SJSA1 (cell line): ENCODE measurements around the gene ACVRL1. TPM values are rescaled to one million over a fixed set of nuclear protein-coding genes. Genes with fewer than 3 reads are reported as not detected.
"Not testable (repeated sequence)": the region's sequence is repeated elsewhere in the genome, so short reads cannot be mapped to it uniquely, and the experiment has no call there.

ENCODE experiments used
- DNase-seq, 2 experiments: peaks; one replicate each; pipeline ENCODE4 v3.0.0-alpha.2; 2015 to 2020; ENCODE audit warnings: low spot score in 2 of 2, low read depth in 1 of 2
- H3K27ac ChIP-seq: fragments of 250-450 bp; sonication (Bioruptor Pico); 2 replicates; pipeline ENCODE4 v1.5.1; 2020; ENCODE audit warnings: mild to moderate bottlenecking, moderate library complexity
- H3K27me3 ChIP-seq: fragments of 250-450 bp; sonication (Bioruptor Pico); replicated peaks from 2 replicates; pipeline ENCODE4 v1.5.1; 2020; ENCODE audit warnings: mild to moderate bottlenecking, moderate library complexity
- H3K36me3 ChIP-seq: fragments of 250-450 bp; sonication (Bioruptor Pico); 2 replicates; pipeline ENCODE4 v1.5.1; 2020; ENCODE audit warnings: mild to moderate bottlenecking
- H3K4me1 ChIP-seq: fragments of 250-450 bp; sonication (Bioruptor Pico); replicated peaks from 2 replicates; pipeline ENCODE4 v1.6.1; 2021; ENCODE audit warnings: mild to moderate bottlenecking
- H3K4me3 ChIP-seq: fragments of 250-450 bp; sonication (Bioruptor Pico); 2 replicates; pipeline ENCODE4 v1.5.1; 2020; ENCODE audit warnings: mild to moderate bottlenecking
- H3K9me3 ChIP-seq: fragments of 250-450 bp; sonication (Bioruptor Pico); replicated peaks from 2 replicates; pipeline ENCODE4 v1.5.1; 2020; ENCODE audit warnings: mild to moderate bottlenecking
- total RNA-seq: library from RNA; depleted of rRNA; stranded (reverse); fragments of >200 nt; shearing (Covaris generic); gene quantifications from 2 replicates; pipeline ENCODE4 v1.2.3, GENCODE V29; 2014

ACVRL1 gene
- total RNA-seq, 1 experiment from 2014 or later = 23.3 TPM

DNA sequence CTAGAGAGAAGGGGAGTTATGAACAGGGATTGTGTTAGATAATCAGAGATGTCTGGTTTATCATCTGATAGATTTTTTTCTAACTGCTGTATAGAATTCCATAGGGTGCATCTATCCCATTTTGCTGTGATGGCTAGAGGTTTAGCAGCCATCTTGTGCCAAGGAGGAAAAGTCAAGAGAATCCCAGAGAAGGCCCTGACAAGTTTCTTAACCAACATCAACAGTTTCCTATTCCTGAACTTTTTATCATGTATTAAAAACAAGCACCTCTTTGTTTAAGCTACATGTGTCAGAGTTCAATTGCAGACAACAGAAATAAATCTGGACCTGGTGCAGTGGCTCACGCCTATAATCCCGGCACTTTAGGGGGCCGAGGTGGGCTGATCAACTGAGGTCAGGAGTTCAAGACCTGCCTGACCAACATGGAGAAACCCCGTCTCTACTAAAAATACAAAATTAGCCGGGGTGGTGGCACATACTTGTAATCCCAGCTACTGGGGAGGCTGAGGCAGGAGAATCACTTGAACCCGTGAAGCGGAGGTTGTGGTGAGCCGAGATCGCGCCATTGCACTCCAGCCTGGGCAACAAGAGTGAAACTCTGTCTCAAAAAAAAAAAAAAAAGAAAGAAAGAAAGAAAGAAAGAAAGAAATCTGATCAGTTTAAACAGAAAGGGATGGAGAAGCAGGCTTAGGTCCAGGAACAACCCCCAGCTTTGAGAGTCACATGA lies 21.8 kb upstream of the ACVRL1 start:
- H3K9me3 ChIP-seq, H3K27me3 ChIP-seq, H3K4me3 ChIP-seq, H3K4me1 ChIP-seq, DNase-seq, H3K27ac ChIP-seq, H3K36me3 ChIP-seq: not testable (repeated sequence)

DNA sequence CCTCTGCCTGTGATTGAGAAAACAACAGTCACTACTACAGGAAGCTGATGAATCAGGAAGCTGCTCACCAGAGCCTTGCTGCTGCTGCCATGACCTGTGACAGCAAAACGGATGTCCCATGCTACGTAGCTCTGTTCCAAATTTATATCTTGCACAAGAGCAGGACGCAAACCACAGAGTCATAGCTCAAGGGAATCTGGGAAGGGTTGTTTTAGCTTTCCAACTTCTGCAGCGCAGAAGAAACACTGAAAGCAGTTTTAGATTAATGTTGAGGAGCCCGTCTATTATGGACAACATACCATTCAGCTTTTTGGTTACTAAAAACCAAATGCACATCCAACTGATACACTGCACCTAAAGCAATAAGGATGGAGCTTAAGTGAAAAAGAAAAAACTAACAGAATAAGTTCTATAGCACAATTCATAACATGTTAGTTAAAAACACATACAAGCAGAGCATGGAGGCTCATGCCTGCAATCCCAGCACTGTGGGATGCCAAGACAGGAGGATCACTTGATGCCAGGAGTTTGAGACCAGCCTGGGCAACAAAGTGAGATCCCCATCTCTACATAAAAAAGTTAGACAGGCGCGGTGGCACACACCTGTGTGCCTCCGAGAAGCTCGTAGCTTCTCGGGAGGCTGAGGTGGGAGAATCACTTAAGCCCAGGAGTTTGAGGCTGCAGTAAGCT lies 21.1 kb upstream of the ACVRL1 start:
- Histone ChIP-seq H3K27me3 (no peaks in the 10 kb centered on the region), H3K4me1 (no peaks in the 10 kb centered on the region), H3K4me3 (no peak overlapping the region), H3K9me3 (no peaks in the 10 kb centered on the region; the same call in 1 of the 2 replicates), H3K36me3 (no peaks in the 10 kb centered on the region), H3K27ac (no peak overlapping the region)
- no peak for DNase-seq

DNA sequence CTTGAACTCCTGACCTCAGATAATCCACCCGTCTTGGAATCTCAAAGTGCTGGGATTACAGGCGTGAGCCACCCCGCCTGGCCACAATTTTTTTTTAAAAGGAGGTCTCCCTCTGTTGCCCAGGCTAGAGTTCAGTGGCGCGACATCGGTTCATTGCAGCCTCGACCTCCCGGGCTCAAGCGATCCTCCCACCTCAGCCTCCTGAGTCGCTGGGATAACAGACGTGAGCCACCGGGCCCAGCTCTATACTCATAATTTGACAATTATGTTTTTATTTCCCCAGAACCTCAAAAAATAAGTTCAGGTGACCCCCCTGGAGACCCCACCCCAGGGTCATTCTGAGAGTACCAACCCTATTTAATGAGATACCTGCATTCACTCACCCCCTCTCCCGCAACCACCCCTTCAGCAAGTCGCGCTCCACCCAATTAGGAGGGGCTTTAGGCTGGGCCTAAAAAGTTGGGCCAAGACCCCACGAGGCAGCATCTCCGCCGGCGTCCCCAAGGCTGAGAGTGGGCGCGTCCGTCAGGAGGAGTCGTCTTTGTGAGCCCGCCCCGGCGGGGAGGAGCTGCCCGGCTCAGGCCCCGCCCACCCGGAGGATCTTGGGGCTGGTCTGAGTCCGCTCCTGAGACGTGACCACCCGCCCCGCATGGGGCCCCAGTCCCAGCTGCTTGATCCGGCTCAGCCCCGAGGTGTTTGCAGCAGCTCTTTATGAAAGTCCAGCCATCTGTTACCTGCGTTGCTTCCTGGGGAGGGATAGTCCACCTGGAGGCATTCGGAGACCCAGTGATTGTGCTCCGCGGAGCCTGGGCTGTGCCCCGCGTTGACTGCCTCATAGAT lies 19.6 kb upstream of the ACVRL1 start, which contains the start of gene ANKRD33:
Gene ANKRD33 (plus strand): TSS at position 628 of the 840 bp plus-strand sequence. CDS start 84 bp downstream, at position 712.
- no peak for DNase-seq
- H3K9me3 ChIP-seq = no peaks in the 10 kb centered on the region; the same call in 1 of the 2 replicates
- no peaks in the 10 kb centered on the region for H3K27me3 ChIP-seq
- no peak within 1 kb of the TSS for H3K27ac ChIP-seq
- H3K4me3 ChIP-seq = no peak within 1 kb of the TSS
- no peaks in the 10 kb centered on the region for H3K4me1 ChIP-seq
- H3K36me3 ChIP-seq = no peaks in the 10 kb centered on the region

DNA sequence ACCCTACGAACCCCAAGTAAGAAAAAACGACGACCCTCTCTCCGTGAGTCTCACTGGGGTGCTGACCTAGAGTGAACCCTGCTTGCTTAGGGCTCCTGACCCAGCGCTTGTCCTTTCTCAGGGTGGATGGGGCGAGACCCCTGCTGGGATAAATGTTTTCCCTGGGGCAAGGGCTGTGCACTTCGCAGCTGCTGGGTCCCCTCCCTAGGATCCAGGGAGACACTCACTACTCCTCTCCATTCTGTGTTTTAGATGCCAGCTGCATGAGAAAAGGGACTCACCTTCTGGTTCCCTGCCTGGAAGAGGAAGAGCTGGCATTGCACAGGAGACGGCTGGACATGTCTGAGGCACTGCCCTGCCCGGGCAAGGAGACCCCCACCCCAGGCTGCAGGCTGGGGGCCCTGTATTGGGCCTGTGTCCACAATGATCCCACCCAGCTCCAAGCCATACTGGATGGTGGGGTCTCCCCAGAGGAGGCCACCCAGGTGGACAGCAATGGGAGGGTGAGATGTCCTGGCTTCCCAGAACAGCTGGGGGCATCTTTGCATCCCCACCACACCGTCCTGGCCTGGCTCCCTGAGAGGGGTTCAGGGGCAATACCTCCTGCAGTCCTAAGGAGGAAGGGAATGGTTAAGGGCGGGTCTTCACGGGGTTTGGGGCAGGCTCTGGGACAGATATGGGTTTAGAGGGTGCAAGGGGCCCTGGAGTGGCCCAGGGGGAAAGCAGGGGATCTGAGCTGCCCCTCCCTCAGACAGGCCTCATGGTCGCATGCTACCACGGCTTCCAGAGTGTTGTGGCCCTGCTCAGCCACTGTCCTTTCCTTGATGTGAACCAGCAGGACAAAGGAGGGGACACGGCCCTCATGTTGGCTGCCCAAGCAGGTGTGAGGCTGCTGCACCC lies 18.7 kb upstream of the ACVRL1 start:
- Histone ChIP-seq H3K27me3 (no peaks in the 10 kb centered on the region), H3K9me3 (no peaks in the 10 kb centered on the region; the same call in 1 of the 2 replicates), H3K27ac (no peak overlapping the region), H3K36me3 (no peaks in the 10 kb centered on the region), H3K4me3 (no peak overlapping the region), H3K4me1 (no peaks in the 10 kb centered on the region)
- DNase-seq = no peak

DNA sequence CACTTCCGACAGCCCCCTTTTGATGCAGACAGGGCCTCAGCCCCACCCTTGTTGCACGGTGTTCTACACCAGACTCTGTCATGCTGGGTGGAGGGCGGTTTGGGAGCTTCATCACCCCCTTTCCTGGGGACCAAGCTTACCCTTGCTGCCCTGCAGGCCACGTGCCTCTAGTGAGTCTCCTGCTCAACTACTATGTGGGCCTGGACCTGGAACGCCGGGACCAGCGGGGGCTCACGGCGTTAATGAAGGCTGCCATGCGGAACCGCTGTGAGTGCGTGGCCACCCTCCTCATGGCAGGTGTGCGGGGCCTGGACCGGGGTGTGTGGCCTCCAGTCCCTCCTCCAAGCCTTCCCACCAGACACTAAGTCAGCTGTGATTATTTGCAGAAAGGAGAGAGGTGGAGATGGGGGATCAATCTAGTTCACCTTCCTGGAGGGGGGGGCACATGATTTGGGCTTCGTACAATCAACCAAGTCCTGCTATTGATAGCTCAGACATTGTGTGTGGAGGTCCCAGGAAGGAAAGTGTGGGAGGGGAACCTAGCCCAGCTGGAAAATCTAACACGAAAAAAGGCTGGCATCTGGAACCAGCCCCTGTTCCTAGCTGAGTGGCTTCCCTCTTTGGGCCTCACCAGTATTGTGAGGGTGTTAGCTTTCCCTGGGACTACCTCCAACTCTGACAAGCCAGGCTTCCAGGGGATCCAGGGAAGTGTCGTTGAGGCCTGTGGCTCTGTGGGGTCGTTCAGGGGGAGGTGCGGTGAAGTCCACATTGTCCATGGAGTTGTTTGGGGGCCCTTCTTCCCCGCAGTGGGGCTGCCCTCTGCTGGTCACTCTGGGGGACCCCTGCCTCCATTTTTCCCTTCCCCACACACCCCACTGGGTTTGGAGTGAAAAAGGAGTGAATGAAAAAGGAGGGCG lies 17.8 kb upstream of the ACVRL1 start:
- H3K4me3 ChIP-seq = no peak overlapping the region
- no peaks in the 10 kb centered on the region; the same call in 1 of the 2 replicates for H3K9me3 ChIP-seq
- H3K27ac ChIP-seq = no peak overlapping the region
- H3K4me1 ChIP-seq = no peaks in the 10 kb centered on the region
- no peaks in the 10 kb centered on the region for H3K27me3 ChIP-seq
- DNase-seq = no peak
- no peaks in the 10 kb centered on the region for H3K36me3 ChIP-seq

DNA sequence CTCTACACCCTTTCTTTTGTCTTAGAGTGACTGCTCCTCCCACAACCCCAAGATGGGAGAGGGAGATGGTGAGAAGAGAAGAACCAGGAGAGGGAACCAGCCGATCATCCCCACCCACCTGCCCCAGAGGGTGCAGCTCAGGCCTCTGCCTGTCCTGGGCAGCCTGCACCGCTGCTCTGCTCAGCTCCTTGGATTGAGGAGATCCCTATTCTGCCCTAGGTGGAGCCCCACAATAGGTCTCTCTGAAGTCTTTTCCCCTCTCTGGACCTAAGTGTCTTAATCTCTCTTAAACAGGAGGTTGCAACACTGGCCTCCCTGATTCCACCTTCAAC lies 17.2 kb upstream of the ACVRL1 start:
- H3K4me3 ChIP-seq = no peak overlapping the region
- H3K27ac ChIP-seq = no peak overlapping the region
- no peaks in the 10 kb centered on the region for H3K36me3 ChIP-seq
- H3K4me1 ChIP-seq = peaks cover under 1% of the 10 kb centered on the region; the same call in 1 of the 2 replicates
- no peaks in the 10 kb centered on the region; the same call in 1 of the 2 replicates for H3K9me3 ChIP-seq
- no peak for DNase-seq
- no peaks in the 10 kb centered on the region for H3K27me3 ChIP-seq

DNA sequence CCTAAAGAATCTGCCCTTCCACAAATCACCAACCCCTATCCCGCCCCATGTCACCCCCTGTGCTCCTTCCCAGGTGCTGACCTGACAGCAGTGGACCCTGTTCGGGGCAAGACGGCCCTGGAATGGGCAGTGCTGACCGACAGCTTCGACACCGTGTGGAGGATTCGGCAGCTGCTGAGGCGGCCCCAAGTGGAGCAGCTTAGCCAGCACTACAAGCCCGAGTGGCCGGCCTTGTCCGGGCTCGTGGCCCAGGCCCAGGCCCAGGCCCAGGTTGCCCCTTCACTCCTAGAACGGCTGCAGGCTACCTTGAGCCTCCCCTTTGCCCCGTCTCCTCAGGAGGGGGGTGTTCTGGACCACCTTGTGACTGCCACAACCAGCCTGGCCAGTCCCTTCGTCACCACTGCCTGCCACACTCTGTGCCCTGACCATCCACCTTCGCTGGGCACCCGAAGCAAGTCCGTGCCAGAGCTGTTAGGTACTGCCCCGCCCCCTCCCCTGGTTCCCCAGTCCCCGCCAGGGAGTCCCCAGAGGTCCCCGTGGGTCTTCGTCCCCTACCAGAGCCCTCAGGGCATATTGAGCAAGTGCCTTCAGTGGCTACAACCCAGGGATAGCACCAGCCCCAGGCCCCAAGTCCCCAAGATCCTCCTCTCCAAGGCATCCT lies 16.7 kb upstream of the ACVRL1 start:
- no peak overlapping the region for H3K4me3 ChIP-seq
- no peak for DNase-seq
- no peaks in the 10 kb centered on the region for H3K36me3 ChIP-seq
- no peak overlapping the region for H3K27ac ChIP-seq
- H3K27me3 ChIP-seq = no peaks in the 10 kb centered on the region
- no peaks in the 10 kb centered on the region for H3K9me3 ChIP-seq
- H3K4me1 ChIP-seq = peaks cover 5% of the 10 kb centered on the region; the same call in 1 of the 2 replicates

DNA sequence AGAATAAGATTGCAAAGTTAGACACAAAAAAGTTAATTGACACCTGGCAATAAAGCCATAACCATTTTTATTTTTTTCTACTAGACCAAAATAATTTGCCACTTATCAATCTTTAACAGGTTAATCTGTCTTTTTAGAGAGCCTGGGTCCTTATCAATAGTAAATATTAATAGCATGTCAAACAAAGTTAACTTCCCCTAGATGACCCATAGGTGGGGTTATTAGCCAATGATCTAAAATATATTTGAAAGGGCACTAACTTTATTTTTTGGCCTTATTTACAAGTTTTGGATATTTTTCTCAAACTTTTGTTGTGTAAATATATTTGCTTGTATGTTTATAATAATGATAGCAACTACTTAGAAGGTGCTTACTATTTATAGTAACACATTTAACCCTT lies 15.5 kb upstream of the ACVRL1 start:
- H3K27ac ChIP-seq = no peak overlapping the region
- H3K4me1 ChIP-seq = peaks cover 16% of the 10 kb centered on the region
- H3K4me3 ChIP-seq = no peak overlapping the region
- no peaks in the 10 kb centered on the region for H3K9me3 ChIP-seq
- no peaks in the 10 kb centered on the region for H3K36me3 ChIP-seq
- no peaks in the 10 kb centered on the region for H3K27me3 ChIP-seq
- no peak for DNase-seq

DNA sequence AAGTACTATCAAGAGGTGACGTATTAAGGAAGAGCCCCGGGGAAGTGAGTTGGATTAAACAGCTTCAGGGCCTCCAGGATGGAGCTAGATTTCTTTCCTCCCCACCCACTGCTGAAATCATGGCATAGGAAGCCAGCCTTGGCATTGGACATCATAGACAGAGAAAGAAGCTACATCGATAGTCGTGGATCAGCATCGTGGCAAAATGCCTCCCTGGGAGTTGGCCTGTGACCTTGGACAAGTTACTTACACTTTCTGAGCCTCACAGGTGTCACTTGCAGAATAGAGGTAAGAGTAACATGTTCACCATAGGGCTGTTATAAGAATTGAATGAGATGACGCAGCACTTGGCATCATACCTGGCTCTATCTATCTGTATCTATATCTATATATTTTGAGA lies 13.5 kb upstream of the ACVRL1 start:
- no peak for DNase-seq
- Histone ChIP-seq H3K27me3 (no peaks in the 10 kb centered on the region), H3K4me1 (peaks cover 29% of the 10 kb centered on the region), H3K27ac (no peak overlapping the region), H3K4me3 (no peak overlapping the region), H3K36me3 (no peaks in the 10 kb centered on the region), H3K9me3 (no peaks in the 10 kb centered on the region)

DNA sequence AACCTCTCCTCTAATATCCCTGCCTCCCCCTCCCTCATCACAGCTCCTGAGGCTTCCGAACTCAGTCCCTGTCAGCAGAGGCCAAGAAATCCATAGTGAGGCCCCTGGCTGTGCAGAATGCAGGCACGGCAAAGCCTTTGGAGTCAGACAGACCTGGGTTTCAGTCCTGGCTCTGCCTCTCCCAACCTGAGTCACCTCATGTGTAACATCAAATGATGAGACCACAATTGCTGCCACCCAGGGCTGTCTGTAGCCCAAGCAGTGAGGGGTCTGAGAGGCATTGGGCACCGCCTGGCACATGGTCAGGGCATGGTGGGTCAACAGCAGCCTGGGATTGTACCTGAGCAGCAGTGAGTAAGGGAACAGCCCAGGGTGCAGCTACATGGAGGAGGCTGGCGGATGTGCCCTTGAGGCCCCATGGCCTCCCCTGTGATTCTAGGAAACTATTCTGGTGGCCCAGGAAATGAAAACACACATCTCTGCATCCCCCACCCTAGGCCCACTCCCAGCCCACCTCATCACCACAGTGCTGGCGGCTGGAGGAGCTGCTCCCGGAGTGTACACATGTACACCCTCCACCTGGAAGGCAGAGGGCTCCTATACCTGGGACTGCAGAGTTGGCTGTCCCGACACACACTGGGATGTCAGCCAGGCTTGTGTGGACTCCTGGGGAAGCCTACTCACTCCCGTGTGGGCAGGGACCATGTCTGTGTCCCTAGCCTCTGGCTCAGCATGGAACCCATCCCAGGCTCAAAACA lies 11.7 kb upstream of the ACVRL1 start:
- Histone ChIP-seq H3K9me3 (no peaks in the 10 kb centered on the region), H3K27ac (no peak overlapping the region), H3K27me3 (no peaks in the 10 kb centered on the region), H3K4me3 (no peak overlapping the region), H3K36me3 (no peaks in the 10 kb centered on the region), H3K4me1 (peaks cover 34% of the 10 kb centered on the region)
- DNase-seq = no peak

DNA sequence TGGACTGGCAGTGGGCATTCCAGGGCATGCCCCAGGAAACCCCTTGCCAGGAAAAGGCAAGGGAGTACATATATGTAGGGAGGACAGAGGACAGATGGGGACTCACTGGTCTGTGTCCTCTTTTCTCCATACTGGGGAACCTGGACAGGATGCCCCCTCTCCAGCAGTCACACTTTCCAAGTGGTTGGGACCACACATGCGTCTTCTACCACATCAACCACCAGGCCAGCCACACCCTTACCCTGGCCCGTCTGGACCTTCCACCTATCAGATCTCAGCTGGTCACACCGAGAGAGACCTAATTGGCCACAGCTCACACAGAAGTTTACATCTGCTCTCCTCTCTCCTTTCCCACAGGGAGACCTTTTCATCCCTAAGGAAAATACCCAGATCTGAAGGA lies 11.1 kb upstream of the ACVRL1 start:
- no peaks in the 10 kb centered on the region for H3K36me3 ChIP-seq
- H3K4me3 ChIP-seq = no peak overlapping the region
- no peaks in the 10 kb centered on the region for H3K9me3 ChIP-seq
- no peak for DNase-seq
- H3K27me3 ChIP-seq = no peaks in the 10 kb centered on the region
- H3K4me1 ChIP-seq = peaks cover 34% of the 10 kb centered on the region
- H3K27ac ChIP-seq = no peak overlapping the region
